Esophagus squamous epithelium (tissue), 5 donors: ENCODE results near the gene DNAJB1. TPM values are rescaled to one million over a fixed set of nuclear protein-coding genes. Genes with fewer than 3 reads are reported as not detected.

ENCODE experiments used
- DNase-seq: peaks from one replicate; lab custom pipeline; 2025; lab: John Stamatoyannopoulos, UW
- H3K27ac ChIP-seq, 4 donors: fragments of 200-600 bp; sonication (generic); one replicate each; pipeline ENCODE4 v1.5.1; 2016 to 2019; ENCODE audit warnings: mild to moderate bottlenecking in 1 of 4
- H3K27me3 ChIP-seq, 4 donors: fragments of 200-600 bp; sonication (generic); 1 replicate in 3 of 4; 2 replicates in 1 of 4; pipeline versions ENCODE4 v1.5.1 to v1.6.0; 2017 to 2021; ENCODE audit warnings: antibody characterized with exemption in 1 of 4
- H3K36me3 ChIP-seq, 3 donors: fragments of 200-600 bp; sonication (generic); one replicate each; pipeline ENCODE4 v1.5.1; 2016 to 2019
- H3K4me1 ChIP-seq, 3 donors: fragments of 200-600 bp; sonication (generic); one replicate each; pipeline ENCODE4 v1.5.1; 2017 to 2019
- H3K4me3 ChIP-seq, 4 donors: fragments of 200-600 bp; sonication (generic); 1 replicate in 3 of 4; 2 replicates in 1 of 4; pipeline ENCODE4 v1.5.1; 2016 to 2019; ENCODE audit warnings: mild to moderate bottlenecking in 2 of 4, moderate library complexity in 1 of 4
- H3K9me3 ChIP-seq, 3 donors: fragments of 200-600 bp; sonication (generic); one replicate each; pipeline ENCODE4 v1.5.1; 2016 to 2019
- POLR2A ChIP-seq, 4 donors: fragments of 450-650 bp; IDR thresholded peaks; one replicate each; pipeline ENCODE4 v1.6.1; 2017; ENCODE audit warnings: antibody characterized with exemption in 4 of 4, mild to moderate bottlenecking in 4 of 4, moderate library complexity in 3 of 4
- WGBS, 2 donors: methylation state at CpG; one replicate each; pipeline ENCODE4 v1.1.5; 2018; 5-methylcytosine and 5-hydroxymethylcytosine counted together
- intact Hi-C: fragments of 100-400 bp; cut with DNase I; formaldehyde crosslinking; loops from one replicate; pipeline ENCODE4 v1.15.0; 2022
- total RNA-seq, 4 donors: library from RNA; depleted of rRNA; stranded (reverse); fragments of >200 nt; gene quantifications; one replicate each; pipeline ENCODE4 v1.1.0, GENCODE V29; 2016
- TF ChIP-seq, protein P1 (sequence below), 6 experiments: fragments of 450-650 bp in 4 of 6; fragments of 200-600 bp in 2 of 6; sonication (generic) in 2 of 6; IDR thresholded peaks; one replicate each; pipeline ENCODE4 v1.5.1; 2016 to 2019; ENCODE audit warnings: antibody characterized with exemption in 6 of 6, mild to moderate bottlenecking in 4 of 6, moderate library complexity in 4 of 6
- donor health status: DM: yes; HTN: yes; CAD: no.

Gene DNAJB1
- total RNA-seq, 4 donors from 2014 or later: 182 to 294 (median 224) TPM

DNA sequence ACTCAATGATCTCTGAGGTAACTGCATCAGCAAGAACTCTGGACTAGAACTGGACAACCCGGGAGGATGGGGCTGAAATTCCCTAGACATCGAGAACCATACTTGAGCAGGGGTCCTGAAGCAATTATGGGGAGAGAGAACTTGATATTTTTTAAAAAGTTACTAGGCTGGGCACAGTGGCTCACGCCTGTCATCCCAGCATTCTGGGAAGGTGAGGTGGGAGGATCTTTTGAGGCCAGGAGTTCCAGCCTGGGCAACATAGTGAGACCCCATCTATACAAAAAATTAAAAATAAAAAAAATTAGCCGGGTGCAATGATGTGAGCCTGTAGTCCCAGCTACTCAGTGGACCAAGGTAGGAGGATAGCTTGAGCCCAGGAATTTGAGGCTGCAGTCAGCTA is 2.3 kb upstream of the DNAJB1 start:
- Histone ChIP-seq H3K36me3 (peaks cover 6 to 13% (median 8%) of the 10 kb centered on the region in 3 donors), H3K4me3 (no peak overlapping the region), H3K9me3 (no peaks in the 10 kb centered on the region), H3K27ac (peak overlapping the region; percentile 93 to 99 (median 98)), H3K4me1 (peaks cover 26 to 87% (median 42%) of the 10 kb centered on the region in 3 donors), H3K27me3 (no peaks in the 10 kb centered on the region)
- intact Hi-C loops: no loop called here
- TF ChIP-seq, protein P1, sequence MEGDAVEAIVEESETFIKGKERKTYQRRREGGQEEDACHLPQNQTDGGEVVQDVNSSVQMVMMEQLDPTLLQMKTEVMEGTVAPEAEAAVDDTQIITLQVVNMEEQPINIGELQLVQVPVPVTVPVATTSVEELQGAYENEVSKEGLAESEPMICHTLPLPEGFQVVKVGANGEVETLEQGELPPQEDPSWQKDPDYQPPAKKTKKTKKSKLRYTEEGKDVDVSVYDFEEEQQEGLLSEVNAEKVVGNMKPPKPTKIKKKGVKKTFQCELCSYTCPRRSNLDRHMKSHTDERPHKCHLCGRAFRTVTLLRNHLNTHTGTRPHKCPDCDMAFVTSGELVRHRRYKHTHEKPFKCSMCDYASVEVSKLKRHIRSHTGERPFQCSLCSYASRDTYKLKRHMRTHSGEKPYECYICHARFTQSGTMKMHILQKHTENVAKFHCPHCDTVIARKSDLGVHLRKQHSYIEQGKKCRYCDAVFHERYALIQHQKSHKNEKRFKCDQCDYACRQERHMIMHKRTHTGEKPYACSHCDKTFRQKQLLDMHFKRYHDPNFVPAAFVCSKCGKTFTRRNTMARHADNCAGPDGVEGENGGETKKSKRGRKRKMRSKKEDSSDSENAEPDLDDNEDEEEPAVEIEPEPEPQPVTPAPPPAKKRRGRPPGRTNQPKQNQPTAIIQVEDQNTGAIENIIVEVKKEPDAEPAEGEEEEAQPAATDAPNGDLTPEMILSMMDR (IDR thresholded peaks at IDR 0.05): no peak
- TF ChIP-seq POLR2A (IDR thresholded peaks at IDR 0.05): no peak
- 90 to 92% methylated on average over 4 of the region's 4 CpGs for WGBS, 2 donors
- DNase-seq: no peak

DNA sequence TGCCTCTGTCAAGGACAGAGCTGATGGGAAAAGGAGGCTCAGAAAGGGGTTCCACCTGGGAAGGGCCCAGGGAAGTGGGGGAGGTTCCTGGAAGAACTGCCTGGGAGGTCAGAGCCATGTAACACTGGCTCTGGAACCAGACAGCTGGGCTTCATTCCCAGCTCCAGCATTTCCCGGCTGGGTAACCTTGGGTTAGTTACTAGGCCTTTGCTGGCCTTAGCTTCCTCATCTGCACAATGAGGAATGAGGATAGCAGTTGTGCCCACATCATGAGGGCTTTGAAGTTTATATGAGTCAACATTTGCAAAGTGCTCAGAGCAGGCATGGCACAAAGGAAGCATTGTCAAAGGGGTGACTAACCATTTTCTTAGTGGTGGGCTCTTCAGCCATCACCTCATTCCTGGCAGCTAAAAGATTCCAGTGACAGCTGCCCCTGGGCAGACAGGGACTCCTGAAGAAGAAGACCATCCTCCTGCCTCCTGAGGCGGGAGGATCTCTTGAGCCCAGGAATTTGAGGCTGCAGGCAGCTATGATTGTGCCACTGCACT is 1.7 kb upstream of the DNAJB1 start:
- peaks cover 26 to 87% (median 45%) of the 10 kb centered on the region in 3 donors for H3K4me1 ChIP-seq
- WGBS, 2 donors: 47 to 50% methylated on average over 2 of the region's 2 CpGs

DNA sequence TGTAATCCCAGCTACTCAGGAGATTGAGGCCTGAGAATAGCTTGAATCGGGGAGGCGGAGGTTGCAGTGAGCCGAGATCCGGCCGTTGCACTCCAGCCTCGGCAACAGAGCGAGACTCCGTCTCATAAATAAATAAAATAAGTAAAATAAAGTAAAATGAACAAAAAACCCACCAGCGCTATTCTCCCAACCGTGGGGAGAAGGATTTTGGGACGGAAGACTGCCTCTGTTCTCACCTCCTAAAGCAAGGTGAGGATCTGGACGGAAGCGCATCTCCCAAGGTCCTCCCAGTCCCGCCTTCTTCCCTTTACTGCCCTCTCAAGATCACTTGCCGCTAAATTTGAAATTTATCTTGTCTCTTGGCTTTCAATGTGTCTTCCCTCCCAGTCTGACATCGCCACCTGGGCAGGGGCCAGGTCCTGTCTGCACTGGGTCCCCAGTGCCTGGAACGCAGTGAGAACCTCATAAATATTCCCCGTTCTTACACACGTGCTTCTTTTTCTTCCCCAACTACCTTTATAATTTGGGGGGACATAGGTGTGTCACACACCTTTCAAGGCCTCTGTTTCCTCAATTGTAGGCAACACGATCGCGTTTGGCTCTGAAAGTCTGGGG is 1.2 kb upstream of the DNAJB1 start:
- Histone ChIP-seq H3K4me3 (no peak overlapping the region), H3K9me3 (no peaks in the 10 kb centered on the region), H3K27ac (peak overlapping the region; percentile 93 to 99 (median 98)), H3K27me3 (no peaks in the 10 kb centered on the region), H3K36me3 (peaks cover 18 to 25% (median 18%) of the 10 kb centered on the region in 3 donors), H3K4me1 (peaks cover 26 to 87% (median 48%) of the 10 kb centered on the region in 3 donors)
- intact Hi-C loops: no loop called here
- no peak for DNase-seq
- WGBS, 2 donors: 78 to 84% methylated on average over 20 to 21 of the region's 22 CpGs
- TF ChIP-seq, protein P1 (IDR thresholded peaks at IDR 0.05): no peak
- no peak for TF ChIP-seq POLR2A (IDR thresholded peaks at IDR 0.05)

More for the DNA sequence above, 1.7 kb upstream of the DNAJB1 start:
- DNase-seq: no peak
- Histone ChIP-seq H3K4me3 (no peak overlapping the region), H3K36me3 (peaks cover 12 to 19% (median 14%) of the 10 kb centered on the region in 3 donors), H3K27me3 (no peaks in the 10 kb centered on the region), H3K9me3 (no peaks in the 10 kb centered on the region), H3K27ac (peak overlapping the region; percentile 93 to 99 (median 98))
- no peak for TF ChIP-seq POLR2A (IDR thresholded peaks at IDR 0.05)
- TF ChIP-seq, protein P1 (IDR thresholded peaks at IDR 0.05): no peak
- intact Hi-C loops: no loop called here

DNA sequence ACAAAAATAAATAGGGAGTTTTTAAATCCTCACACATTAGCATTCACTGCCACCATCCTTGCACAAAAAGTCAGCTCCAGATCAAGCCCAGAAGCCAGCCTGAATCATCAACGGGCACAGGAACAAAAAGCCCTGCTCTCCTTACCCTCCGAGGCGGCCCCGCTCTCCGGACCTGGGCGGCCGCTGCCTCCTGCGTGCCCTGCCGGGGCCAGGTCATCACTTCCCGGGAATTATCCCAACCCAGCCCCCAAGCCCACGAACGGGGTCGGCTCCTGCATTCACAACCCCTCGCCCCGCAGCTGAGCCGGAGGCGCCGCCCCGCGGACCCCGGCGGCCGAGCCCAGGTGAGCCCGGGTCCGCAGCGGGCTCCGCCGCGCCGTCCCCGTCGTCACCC is 754 bp downstream of the DNAJB1 start:
- H3K9me3 ChIP-seq: no peaks in the 10 kb centered on the region
- peak overlapping the region; percentile 66 to 99 (median 96) for H3K4me3 ChIP-seq
- H3K27ac ChIP-seq: peak overlapping the region; percentile 99 to 100 (median 100)
- no peaks in the 10 kb centered on the region for H3K27me3 ChIP-seq
- intact Hi-C loops: no loop called here
- no peak for DNase-seq
- TF ChIP-seq, protein P1 (IDR thresholded peaks at IDR 0.05): no peak
- TF ChIP-seq POLR2A (IDR thresholded peaks at IDR 0.05): no peak
- peaks cover 24 to 82% (median 47%) of the 10 kb centered on the region in 3 donors for H3K4me1 ChIP-seq
- peaks cover 21 to 40% (median 24%) of the 10 kb centered on the region in 3 donors for H3K36me3 ChIP-seq
- 0% methylated on average over 3 to 9 of the region's 32 CpGs for WGBS, 2 donors

DNA sequence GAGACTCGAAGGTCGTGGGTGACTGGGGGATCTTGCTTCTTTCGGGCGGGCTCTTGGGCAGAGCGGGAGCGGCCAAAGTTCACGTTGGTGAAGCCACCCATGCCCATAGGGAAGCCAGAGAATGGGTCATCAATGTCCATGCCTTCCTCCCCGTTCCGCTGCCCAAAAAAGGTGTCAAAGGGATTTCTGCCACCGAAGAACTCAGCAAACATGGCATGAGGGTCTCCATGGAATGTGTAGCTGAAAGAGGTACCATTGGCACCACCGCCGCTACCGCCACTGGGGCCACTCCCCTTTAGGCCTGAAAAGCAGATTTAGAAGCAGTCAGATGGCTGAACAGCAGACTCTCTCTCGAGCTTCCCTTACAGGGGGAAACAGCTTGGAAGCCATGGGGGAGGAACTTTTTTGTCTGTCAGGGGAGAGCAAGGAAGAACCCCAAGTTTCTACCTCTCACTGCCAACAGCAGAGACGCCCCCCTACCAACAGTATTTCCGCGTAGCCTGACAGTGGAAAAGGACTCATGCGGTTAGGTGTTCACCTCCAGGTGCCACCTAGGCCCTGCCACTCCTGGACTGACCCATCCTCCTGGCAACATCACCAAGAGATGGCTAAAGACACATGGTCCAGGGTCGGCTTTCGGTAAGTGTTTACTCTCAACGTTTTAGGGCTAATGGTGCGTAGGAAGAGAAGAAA is 1.3 kb downstream of the DNAJB1 start:
- Histone ChIP-seq H3K27me3 (no peaks in the 10 kb centered on the region), H3K36me3 (peaks cover 21 to 40% (median 24%) of the 10 kb centered on the region in 3 donors), H3K27ac (peak overlapping the region; percentile 99 to 100 (median 100)), H3K4me3 (peak overlapping the region; percentile 66 to 99 (median 96)), H3K4me1 (peaks cover 24 to 82% (median 44%) of the 10 kb centered on the region in 3 donors), H3K9me3 (no peaks in the 10 kb centered on the region)
- TF ChIP-seq POLR2A (IDR thresholded peaks at IDR 0.05): no peak
- TF ChIP-seq, protein P1 (IDR thresholded peaks at IDR 0.05): peak in 1 of 6 experiments; percentile 1
- DNase-seq: no peak
- 13 to 15% methylated on average over 8 to 20 of the region's 22 CpGs for WGBS, 2 donors
- intact Hi-C loops: no loop called here
